Measurements from ENCODE around the gene WWOX. TPM values are rescaled to one million over a fixed set of nuclear protein-coding genes. Genes with fewer than 3 reads are reported as not detected.

Gene WWOX
- total and polyA plus RNA-seq, 4 experiments from 2014 or later = 10.4 to 23.1 (median 17.5) TPM

DNA sequence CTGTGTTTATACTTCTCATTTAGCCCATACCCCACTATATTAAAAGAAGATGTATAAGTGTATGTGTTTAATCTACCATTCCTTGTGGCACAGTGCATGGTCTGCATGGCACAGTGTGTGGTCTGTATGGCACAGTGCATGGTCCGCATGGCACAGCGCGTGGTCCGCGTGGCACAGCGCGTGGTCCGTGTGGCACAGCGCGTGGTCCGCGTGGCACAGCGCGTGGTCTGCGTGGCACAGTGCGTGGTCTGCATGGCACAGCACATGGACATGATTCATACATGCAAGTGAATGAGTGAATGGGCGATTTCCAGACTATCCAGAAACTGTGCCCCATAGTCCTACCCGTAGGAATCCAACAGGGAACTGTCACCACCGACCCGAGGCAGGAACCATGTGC lies 868.5 kb downstream of the WWOX start:
- intact Hi-C loops (cut with micrococcal nuclease) = no loop called here
- Histone ChIP-seq H3K27ac (ENCODE audit: low read depth, low read length) (no peak overlapping the region), H3K27me3 (ENCODE audit: insufficient read depth, low read length) (no peaks in the 10 kb centered on the region), H3K4me3 (ENCODE audit: low read length in 2 of 2) (no peak overlapping the region), H3K9me3 (ENCODE audit: control insufficient read depth in 1 of 2, low read length in 2 of 2) (no peaks in the 10 kb centered on the region), H3K36me3 (ENCODE audit: insufficient read depth, low read length) (no peaks in the 10 kb centered on the region), H3K4me1 (ENCODE audit: insufficient read depth, low read length) (no peaks in the 10 kb centered on the region)
- peaks cover 0 to 14% (median 9%) of the 10 kb centered on the region in 8 donors for H3K9me3 Mint-ChIP-seq
- H3K27ac Mint-ChIP-seq = peak overlapping the region in 1 of 7 donors; percentile 14
- ChIA-PET POLR2A (ENCODE audit: partially characterized antibody) (no interaction called here), CTCF (ENCODE audit: partially characterized antibody) (no interaction called here)
- peaks cover 0 to 8% of the 10 kb centered on the region in 2 donors for H3K36me3 Mint-ChIP-seq
- DNase-seq = no peak
- peaks cover 0 to 4% (median 2%) of the 10 kb centered on the region in 4 donors for H3K4me1 Mint-ChIP-seq
- no peak overlapping the region for H3K4me3 Mint-ChIP-seq
- peaks cover 0 to 3% of the 10 kb centered on the region in 2 donors for H3K27me3 Mint-ChIP-seq

DNA sequence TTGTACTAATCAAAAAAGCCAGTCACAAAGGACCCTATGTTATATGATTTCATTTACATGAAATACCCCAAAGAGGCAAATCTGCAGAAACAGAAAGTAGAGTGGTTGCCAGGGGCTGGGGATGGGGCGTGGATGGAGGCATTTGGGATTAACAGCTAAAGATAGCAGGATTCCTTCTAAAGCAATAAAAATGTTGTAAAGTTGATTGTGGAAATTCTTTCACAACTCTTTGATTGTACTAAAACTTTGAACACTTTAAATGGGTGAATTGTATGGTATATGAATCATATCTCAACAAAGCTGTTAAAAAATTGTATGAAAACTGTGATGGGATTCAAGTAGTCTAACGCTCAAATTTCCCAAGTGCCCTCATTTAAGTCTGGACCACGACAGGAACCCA lies 870.3 kb downstream of the WWOX start:
- POLR2A ChIA-PET (ENCODE audit: partially characterized antibody) = no interaction called here
- no peak overlapping the region for H3K4me3 ChIP-seq (ENCODE audit: low read length in 2 of 2)

DNA sequence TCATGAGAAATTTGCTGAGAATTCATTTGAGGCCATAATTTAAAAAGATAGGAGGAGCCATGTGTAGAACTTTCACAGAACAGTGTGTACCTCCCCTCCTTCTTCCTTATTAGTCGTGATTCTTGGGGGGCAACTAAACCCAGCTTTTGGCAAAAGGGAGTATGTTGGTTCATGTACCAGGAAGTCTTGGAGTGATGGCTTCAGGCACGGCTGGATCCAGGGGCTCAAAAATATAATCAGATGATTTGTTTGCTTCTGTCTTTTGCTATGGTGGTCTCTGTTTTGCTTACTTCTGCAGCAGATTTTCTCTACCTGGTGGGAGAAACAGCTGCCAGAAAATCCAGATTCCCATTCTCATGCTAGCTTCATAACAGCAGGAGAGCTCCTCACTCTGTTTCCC lies 871.2 kb downstream of the WWOX start:
- Histone ChIP-seq H3K9me3 (ENCODE audit: control insufficient read depth in 1 of 2, low read length in 2 of 2) (no peaks in the 10 kb centered on the region), H3K36me3 (ENCODE audit: insufficient read depth, low read length) (no peaks in the 10 kb centered on the region), H3K4me1 (ENCODE audit: insufficient read depth, low read length) (no peaks in the 10 kb centered on the region), H3K4me3 (ENCODE audit: low read length in 2 of 2) (no peak overlapping the region), H3K27me3 (ENCODE audit: insufficient read depth, low read length) (no peaks in the 10 kb centered on the region), H3K27ac (ENCODE audit: low read depth, low read length) (no peak overlapping the region)
- DNase-seq = no peak
- Mint-ChIP-seq H3K36me3 (no peaks in the 10 kb centered on the region), H3K4me3 (no peak overlapping the region), H3K4me1 (peaks cover 0 to 5% (median 4%) of the 10 kb centered on the region in 4 donors), H3K9me3 (peaks cover 0 to 3% (median under 1%) of the 10 kb centered on the region in 8 donors), H3K27ac (no peak overlapping the region), H3K27me3 (peaks cover 0 to 1% of the 10 kb centered on the region in 2 donors)
- intact Hi-C loops (cut with micrococcal nuclease) = no loop called here
- ChIA-PET CTCF (ENCODE audit: partially characterized antibody) (no interaction called here), POLR2A (ENCODE audit: partially characterized antibody) (interaction anchor here (0.6 to 0.7 kb wide), 2 partner anchors 79 to 532 kb away, joined by 3 to 4 read pairs; no protein-coding TSS in a partner anchor)

More for the DNA sequence above, 870.3 kb downstream of the WWOX start:
- no peaks in the 10 kb centered on the region for H3K27me3 ChIP-seq (ENCODE audit: insufficient read depth, low read length)
- Mint-ChIP-seq H3K9me3 (peaks cover 0 to 5% (median 2%) of the 10 kb centered on the region in 8 donors), H3K27ac (no peak overlapping the region), H3K4me1 (peaks cover 0 to 5% (median 4%) of the 10 kb centered on the region in 4 donors), H3K4me3 (no peak overlapping the region), H3K27me3 (peaks cover 0 to 1% of the 10 kb centered on the region in 2 donors), H3K36me3 (no peaks in the 10 kb centered on the region)
- H3K27ac ChIP-seq (ENCODE audit: low read depth, low read length) = no peak overlapping the region
- intact Hi-C loops (cut with micrococcal nuclease) = no loop called here
- no peaks in the 10 kb centered on the region for H3K4me1 ChIP-seq (ENCODE audit: insufficient read depth, low read length)
- no peak for DNase-seq
- CTCF ChIA-PET (ENCODE audit: partially characterized antibody) = no interaction called here
- no peaks in the 10 kb centered on the region for H3K9me3 ChIP-seq (ENCODE audit: control insufficient read depth in 1 of 2, low read length in 2 of 2)
- H3K36me3 ChIP-seq (ENCODE audit: insufficient read depth, low read length) = no peaks in the 10 kb centered on the region

DNA sequence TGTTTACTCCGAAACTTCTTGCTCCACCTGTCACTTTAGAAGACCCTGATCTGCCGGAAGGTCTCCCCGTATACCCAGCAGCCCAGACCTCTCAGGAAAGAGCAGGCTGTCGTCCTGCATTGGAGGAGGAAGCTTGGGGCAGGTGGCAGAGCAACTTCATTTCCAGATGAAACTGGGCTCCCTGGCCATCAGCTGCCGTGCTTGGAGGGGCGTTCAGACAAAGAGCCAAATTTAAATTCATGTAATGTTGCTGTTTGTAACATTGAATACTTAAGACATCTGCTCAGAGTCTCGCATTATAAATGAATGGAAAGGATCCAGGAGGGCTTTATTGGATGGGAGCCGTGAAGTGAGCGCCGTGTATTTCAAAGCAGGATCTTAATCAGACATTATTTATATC lies 872.6 kb downstream of the WWOX start:
- POLR2A ChIA-PET (ENCODE audit: partially characterized antibody) = no interaction called here

DNA sequence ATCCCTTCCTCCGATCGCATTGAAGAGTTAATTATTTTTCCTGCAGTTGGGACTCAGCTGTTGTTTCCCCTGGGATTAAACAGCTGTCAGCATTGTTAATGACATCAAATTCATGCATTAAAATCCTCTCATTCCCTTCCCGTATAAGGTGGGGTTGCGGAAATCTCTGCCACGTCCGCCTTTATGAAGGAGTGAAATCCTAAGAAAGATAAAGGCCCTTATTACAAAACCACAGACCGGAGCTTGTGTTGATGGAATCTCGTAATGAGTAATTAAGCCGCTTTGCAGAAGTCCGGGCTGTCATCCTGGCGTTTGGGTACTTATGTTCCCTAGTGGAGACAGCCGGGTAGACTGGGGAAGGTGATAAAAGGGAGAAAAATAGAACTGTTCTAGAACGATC lies 873.5 kb downstream of the WWOX start:
- H3K9me3 Mint-ChIP-seq = peaks cover 0 to 2% (median 0%) of the 10 kb centered on the region in 8 donors
- H3K4me3 Mint-ChIP-seq = peak overlapping the region in 5 of 8 donors; percentile 1 to 66 (median 25)
- H3K27me3 ChIP-seq (ENCODE audit: insufficient read depth, low read length) = no peaks in the 10 kb centered on the region
- H3K4me1 Mint-ChIP-seq = peaks cover 0 to 5% (median 4%) of the 10 kb centered on the region in 4 donors
- intact Hi-C loops (cut with micrococcal nuclease) = no loop called here
- ChIA-PET CTCF (ENCODE audit: partially characterized antibody) (no interaction called here), POLR2A (ENCODE audit: partially characterized antibody) (interaction anchor here (1.1 kb wide), 1 partner anchor 398 kb away, joined by 3 read pairs; no protein-coding TSS in a partner anchor)
- H3K9me3 ChIP-seq (ENCODE audit: control insufficient read depth in 1 of 2, low read length in 2 of 2) = no peaks in the 10 kb centered on the region
- H3K4me1 ChIP-seq (ENCODE audit: insufficient read depth, low read length) = no peaks in the 10 kb centered on the region
- no peak for DNase-seq
- H3K27ac ChIP-seq (ENCODE audit: low read depth, low read length) = no peak overlapping the region
- H3K36me3 ChIP-seq (ENCODE audit: insufficient read depth, low read length) = no peaks in the 10 kb centered on the region
- no peaks in the 10 kb centered on the region for H3K36me3 Mint-ChIP-seq
- H3K4me3 ChIP-seq (ENCODE audit: low read length in 2 of 2) = no peak overlapping the region
- peak overlapping the region in 3 of 7 donors; percentile 2 to 50 (median 26) for H3K27ac Mint-ChIP-seq
- peaks cover 0 to 1% of the 10 kb centered on the region in 2 donors for H3K27me3 Mint-ChIP-seq

More for the DNA sequence above, 872.6 kb downstream of the WWOX start:
- Histone ChIP-seq H3K4me3 (ENCODE audit: low read length in 2 of 2) (no peak overlapping the region), H3K4me1 (ENCODE audit: insufficient read depth, low read length) (no peaks in the 10 kb centered on the region), H3K36me3 (ENCODE audit: insufficient read depth, low read length) (no peaks in the 10 kb centered on the region), H3K9me3 (ENCODE audit: control insufficient read depth in 1 of 2, low read length in 2 of 2) (no peaks in the 10 kb centered on the region), H3K27me3 (ENCODE audit: insufficient read depth, low read length) (no peaks in the 10 kb centered on the region), H3K27ac (ENCODE audit: low read depth, low read length) (no peak overlapping the region)
- H3K27me3 Mint-ChIP-seq = peaks cover 0 to 1% of the 10 kb centered on the region in 2 donors
- H3K4me1 Mint-ChIP-seq = peaks cover 0 to 5% (median 4%) of the 10 kb centered on the region in 4 donors
- CTCF ChIA-PET (ENCODE audit: partially characterized antibody) = no interaction called here
- H3K4me3 Mint-ChIP-seq = peak overlapping the region in 2 of 8 donors; percentile 17 to 43
- no peaks in the 10 kb centered on the region for H3K36me3 Mint-ChIP-seq
- peak overlapping the region in 1 of 7 donors; percentile 29 for H3K27ac Mint-ChIP-seq
- H3K9me3 Mint-ChIP-seq = peaks cover 0 to 2% (median 0%) of the 10 kb centered on the region in 8 donors
- intact Hi-C loops (cut with micrococcal nuclease) = no loop called here
- no peak for DNase-seq

DNA sequence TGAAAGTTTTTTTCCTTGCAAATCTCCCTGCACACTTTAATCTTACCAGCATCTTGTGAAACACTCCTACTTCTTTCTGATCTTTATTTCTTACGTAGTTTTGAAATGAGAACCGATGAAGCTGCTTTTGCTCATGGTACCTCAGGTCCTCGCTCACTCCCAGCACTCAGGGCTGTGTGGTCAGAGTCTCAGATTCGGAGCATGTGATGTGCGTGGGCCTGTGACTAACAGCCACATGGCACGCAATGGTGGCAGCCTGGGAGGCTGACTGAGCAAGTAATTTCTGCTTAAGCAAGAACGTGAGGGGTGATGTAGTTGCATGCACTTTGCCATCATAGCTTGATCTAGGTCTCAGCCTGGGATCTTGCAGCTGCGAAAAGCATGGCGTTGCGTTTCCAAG lies 876.8 kb downstream of the WWOX start:
- Histone ChIP-seq H3K36me3 (ENCODE audit: insufficient read depth, low read length) (no peaks in the 10 kb centered on the region), H3K4me1 (ENCODE audit: insufficient read depth, low read length) (no peaks in the 10 kb centered on the region), H3K9me3 (ENCODE audit: control insufficient read depth in 1 of 2, low read length in 2 of 2) (no peaks in the 10 kb centered on the region), H3K27me3 (ENCODE audit: insufficient read depth, low read length) (no peaks in the 10 kb centered on the region), H3K27ac (ENCODE audit: low read depth, low read length) (no peak overlapping the region), H3K4me3 (ENCODE audit: low read length in 2 of 2) (no peak overlapping the region)
- POLR2A ChIA-PET (ENCODE audit: partially characterized antibody) = no interaction called here
- no peaks in the 10 kb centered on the region for H3K9me3 Mint-ChIP-seq
- CTCF ChIA-PET (ENCODE audit: partially characterized antibody) = no interaction called here
- DNase-seq = no peak
- H3K4me3 Mint-ChIP-seq = no peak overlapping the region
- H3K4me1 Mint-ChIP-seq = peaks cover 0 to 5% (median 4%) of the 10 kb centered on the region in 4 donors
- H3K27ac Mint-ChIP-seq = no peak overlapping the region
- H3K36me3 Mint-ChIP-seq = no peaks in the 10 kb centered on the region
- peaks cover 0 to 1% of the 10 kb centered on the region in 2 donors for H3K27me3 Mint-ChIP-seq
- intact Hi-C loops (cut with micrococcal nuclease) = no loop called here

DNA sequence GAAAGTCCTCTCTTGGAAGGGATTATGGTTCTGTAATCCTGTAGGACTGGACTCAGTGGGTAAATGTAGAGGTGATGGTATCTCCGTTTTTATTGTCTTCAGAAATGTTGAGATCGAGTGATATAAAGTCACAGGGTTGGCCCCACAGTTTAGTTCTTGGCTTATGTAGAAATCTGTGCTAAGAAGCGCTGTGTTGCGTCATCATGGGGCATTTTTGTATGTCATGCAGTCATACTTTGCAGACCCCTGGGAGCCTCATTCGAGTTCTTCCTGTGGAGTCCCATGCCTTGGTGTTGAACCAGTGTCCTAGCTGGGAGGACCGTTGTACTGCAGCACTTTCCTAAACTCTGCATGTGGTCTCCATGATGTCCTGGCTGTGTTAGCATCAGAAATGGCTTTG lies 881.4 kb downstream of the WWOX start:
- H3K4me3 Mint-ChIP-seq = no peak overlapping the region
- intact Hi-C loops (cut with micrococcal nuclease) = no loop called here
- H3K4me1 Mint-ChIP-seq = peaks cover 0 to 1% (median 0%) of the 10 kb centered on the region in 4 donors
- peaks cover 0 to 7% (median 2%) of the 10 kb centered on the region in 8 donors for H3K9me3 Mint-ChIP-seq
- H3K27ac ChIP-seq (ENCODE audit: low read depth, low read length) = no peak overlapping the region
- no peaks in the 10 kb centered on the region for H3K4me1 ChIP-seq (ENCODE audit: insufficient read depth, low read length)
- H3K36me3 Mint-ChIP-seq = peaks cover 0 to 12% of the 10 kb centered on the region in 2 donors
- H3K4me3 ChIP-seq (ENCODE audit: low read length in 2 of 2) = no peak overlapping the region
- ChIA-PET CTCF (ENCODE audit: partially characterized antibody) (no interaction called here), POLR2A (ENCODE audit: partially characterized antibody) (no interaction called here)
- no peaks in the 10 kb centered on the region for H3K36me3 ChIP-seq (ENCODE audit: insufficient read depth, low read length)
- H3K9me3 ChIP-seq (ENCODE audit: control insufficient read depth in 1 of 2, low read length in 2 of 2) = no peaks in the 10 kb centered on the region
- DNase-seq = no peak
- H3K27ac Mint-ChIP-seq = no peak overlapping the region
- H3K27me3 ChIP-seq (ENCODE audit: insufficient read depth, low read length) = no peaks in the 10 kb centered on the region
- H3K27me3 Mint-ChIP-seq = no peaks in the 10 kb centered on the region
